Measurements from ENCODE around the gene JARID2.

Gene JARID2

DNA sequence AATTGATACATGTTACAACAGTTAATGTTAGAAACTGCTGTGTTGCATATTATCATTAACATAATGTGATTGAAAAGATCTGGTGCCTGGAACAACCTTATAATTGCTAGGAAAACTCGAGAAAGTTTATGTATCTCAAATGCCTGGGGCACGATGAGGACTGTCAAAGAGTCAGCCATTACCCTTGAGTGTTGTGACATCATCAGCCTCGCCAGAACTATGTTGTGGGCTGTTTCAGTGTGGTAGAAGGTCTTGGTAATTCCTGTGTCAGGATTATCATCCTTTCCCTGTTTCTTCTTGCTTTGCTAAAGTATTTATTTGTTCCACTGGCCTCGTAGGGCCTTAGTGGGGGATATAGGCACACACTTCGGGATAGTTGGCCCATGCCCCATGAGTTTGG lies 231.9 kb downstream of the JARID2 start:
- Histone ChIP-seq H3K27me3 (ENCODE audit: control insufficient read depth, insufficient read depth, low read length) (no peaks in the 10 kb centered on the region), H3K4me1 (ENCODE audit: control insufficient read depth, insufficient read depth, low read length) (peaks cover 33% of the 10 kb centered on the region), H3K36me3 (ENCODE audit: insufficient read depth, low read length) (no peaks in the 10 kb centered on the region), H3K4me3 (ENCODE audit: low read length) (no peak overlapping the region), H3K4me2 (ENCODE audit: low read length) (no peak overlapping the region), H3K9ac (ENCODE audit: low read depth, low read length) (no peak overlapping the region), H3K9me3 (replicated peaks; ENCODE audit: low read length) (no peaks in the 10 kb centered on the region)

DNA sequence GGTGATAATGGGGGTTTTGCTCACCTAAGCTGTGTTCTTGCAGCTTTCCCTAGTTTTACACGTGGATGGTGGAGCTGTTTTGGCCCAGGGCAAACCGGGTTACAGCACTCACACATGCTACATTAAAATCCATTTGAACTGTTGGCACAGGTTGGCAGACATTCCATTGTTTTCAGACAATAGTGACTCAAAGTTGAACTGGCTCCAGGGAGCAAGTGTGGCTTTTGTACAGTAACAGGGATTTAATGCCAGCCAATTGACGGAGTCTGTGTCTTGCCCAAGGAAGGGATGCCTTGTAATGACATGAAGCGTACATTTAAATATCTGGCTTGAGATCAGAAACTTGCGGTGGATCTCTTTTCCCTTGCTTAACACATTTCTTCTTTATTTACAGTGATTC lies 233.9 kb downstream of the JARID2 start:
- H3K4me1 ChIP-seq (ENCODE audit: control insufficient read depth, insufficient read depth, low read length): peaks cover 21% of the 10 kb centered on the region
- no peaks in the 10 kb centered on the region for H3K9me3 ChIP-seq (replicated peaks; ENCODE audit: low read length)

DNA sequence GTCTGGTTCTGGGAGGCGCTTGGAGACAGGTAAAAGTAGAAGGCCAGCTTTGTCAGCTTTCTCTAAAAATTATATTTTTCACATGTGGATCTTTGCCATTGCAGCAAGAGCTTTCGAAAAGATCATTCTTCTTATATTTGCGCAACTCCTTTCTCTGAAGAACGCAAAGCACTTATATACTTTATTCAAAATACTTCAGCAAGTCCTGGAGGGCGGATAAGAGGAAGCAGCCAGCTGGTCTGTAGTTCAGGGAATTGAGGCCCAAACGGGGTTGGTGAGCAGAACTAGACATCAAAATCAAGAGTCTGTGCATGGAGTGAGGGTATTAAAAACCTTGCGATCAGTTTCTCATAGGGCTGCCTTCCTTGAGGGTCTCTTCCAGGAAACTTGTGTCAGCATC lies 234.7 kb downstream of the JARID2 start:
- H3K4me1 ChIP-seq (ENCODE audit: control insufficient read depth, insufficient read depth, low read length): peaks cover 20% of the 10 kb centered on the region
- no peak overlapping the region for H3K9ac ChIP-seq (ENCODE audit: low read depth, low read length)

More for the DNA sequence above, 233.9 kb downstream of the JARID2 start:
- Histone ChIP-seq H3K27me3 (ENCODE audit: control insufficient read depth, insufficient read depth, low read length) (no peaks in the 10 kb centered on the region), H3K4me3 (ENCODE audit: low read length) (no peak overlapping the region), H3K9ac (ENCODE audit: low read depth, low read length) (no peak overlapping the region), H3K4me2 (ENCODE audit: low read length) (no peak overlapping the region), H3K36me3 (ENCODE audit: insufficient read depth, low read length) (no peaks in the 10 kb centered on the region)

DNA sequence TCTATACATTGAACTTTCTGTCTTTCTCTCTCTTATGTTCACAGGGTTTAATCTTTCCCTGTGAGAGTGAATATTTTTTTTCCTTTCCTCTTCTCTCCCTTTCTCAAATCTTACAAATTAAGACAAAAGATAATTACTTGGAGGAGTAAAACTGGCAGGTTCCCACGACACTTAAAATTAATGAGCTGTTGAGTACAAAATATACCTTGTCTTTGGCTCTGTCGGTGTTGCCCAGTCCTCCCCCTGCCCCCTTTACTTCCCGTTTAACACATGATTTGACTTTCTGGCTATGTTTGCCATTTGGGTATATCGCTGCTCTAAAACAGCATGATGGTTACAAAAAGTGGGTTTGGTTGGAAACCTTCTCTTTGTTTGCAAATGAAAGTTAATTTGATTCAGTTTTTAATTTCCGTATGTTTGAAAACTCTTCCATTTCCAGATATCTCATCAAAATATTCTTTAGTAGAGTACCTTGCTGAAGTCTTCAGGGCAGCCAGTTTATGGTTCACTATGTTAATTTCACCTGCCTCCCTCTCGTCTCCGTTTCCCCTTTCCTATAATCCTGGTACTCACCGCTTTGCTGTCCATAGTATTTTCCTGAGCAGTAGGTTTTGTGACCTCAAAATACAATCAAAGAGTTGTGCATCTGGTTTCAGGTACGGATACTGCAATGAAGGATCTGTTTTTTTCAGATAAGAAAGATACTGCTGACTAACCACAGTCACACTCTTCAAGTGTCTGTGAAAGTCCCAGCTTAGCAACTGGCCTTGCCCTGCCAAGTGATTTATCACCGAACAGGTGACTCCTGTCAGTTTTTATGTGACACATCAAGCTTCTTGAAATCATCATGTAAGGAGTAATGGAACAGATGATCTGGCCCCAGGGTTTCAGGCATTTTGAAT lies 235.8 kb downstream of the JARID2 start:
- Histone ChIP-seq H3K27me3 (ENCODE audit: control insufficient read depth, insufficient read depth, low read length) (no peaks in the 10 kb centered on the region), H3K36me3 (ENCODE audit: insufficient read depth, low read length) (no peaks in the 10 kb centered on the region), H3K9ac (ENCODE audit: low read depth, low read length) (no peak overlapping the region), H3K4me2 (ENCODE audit: low read length) (no peak overlapping the region), H3K4me3 (ENCODE audit: low read length) (no peak overlapping the region), H3K4me1 (ENCODE audit: control insufficient read depth, insufficient read depth, low read length) (peaks cover 20% of the 10 kb centered on the region), H3K9me3 (replicated peaks; ENCODE audit: low read length) (no peaks in the 10 kb centered on the region)

More for the DNA sequence above, 234.7 kb downstream of the JARID2 start:
- H3K27me3 ChIP-seq (ENCODE audit: control insufficient read depth, insufficient read depth, low read length): no peaks in the 10 kb centered on the region
- no peak overlapping the region for H3K4me2 ChIP-seq (ENCODE audit: low read length)
- no peaks in the 10 kb centered on the region for H3K9me3 ChIP-seq (replicated peaks; ENCODE audit: low read length)
- H3K4me3 ChIP-seq (ENCODE audit: low read length): no peak overlapping the region
- H3K36me3 ChIP-seq (ENCODE audit: insufficient read depth, low read length): no peaks in the 10 kb centered on the region

DNA sequence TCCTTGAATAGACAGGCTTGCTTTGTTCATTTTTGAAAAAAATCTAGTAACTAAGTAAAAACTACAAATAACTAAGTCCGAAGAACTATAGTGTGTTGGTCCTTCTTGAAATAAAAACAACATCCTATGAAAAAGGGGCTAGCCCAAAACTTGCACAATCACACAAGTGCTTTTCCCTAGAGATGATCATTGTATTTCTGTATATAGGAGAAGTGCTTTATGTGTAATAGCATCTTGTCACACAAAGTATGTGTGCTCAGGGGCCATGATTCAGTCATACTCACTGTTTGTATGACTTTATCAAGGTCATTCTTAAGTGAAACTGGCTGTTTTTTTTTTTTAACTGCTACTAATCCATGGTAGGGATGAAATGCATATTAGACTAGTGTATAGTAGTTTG lies 237.2 kb downstream of the JARID2 start:
- peaks cover 11% of the 10 kb centered on the region for H3K4me1 ChIP-seq (ENCODE audit: control insufficient read depth, insufficient read depth, low read length)
- no peaks in the 10 kb centered on the region for H3K27me3 ChIP-seq (ENCODE audit: control insufficient read depth, insufficient read depth, low read length)
- H3K36me3 ChIP-seq (ENCODE audit: insufficient read depth, low read length): peaks cover 3% of the 10 kb centered on the region
- H3K9ac ChIP-seq (ENCODE audit: low read depth, low read length): no peak overlapping the region
- H3K4me2 ChIP-seq (ENCODE audit: low read length): no peak overlapping the region
- no peak overlapping the region for H3K4me3 ChIP-seq (ENCODE audit: low read length)
- H3K9me3 ChIP-seq (replicated peaks; ENCODE audit: low read length): no peaks in the 10 kb centered on the region

DNA sequence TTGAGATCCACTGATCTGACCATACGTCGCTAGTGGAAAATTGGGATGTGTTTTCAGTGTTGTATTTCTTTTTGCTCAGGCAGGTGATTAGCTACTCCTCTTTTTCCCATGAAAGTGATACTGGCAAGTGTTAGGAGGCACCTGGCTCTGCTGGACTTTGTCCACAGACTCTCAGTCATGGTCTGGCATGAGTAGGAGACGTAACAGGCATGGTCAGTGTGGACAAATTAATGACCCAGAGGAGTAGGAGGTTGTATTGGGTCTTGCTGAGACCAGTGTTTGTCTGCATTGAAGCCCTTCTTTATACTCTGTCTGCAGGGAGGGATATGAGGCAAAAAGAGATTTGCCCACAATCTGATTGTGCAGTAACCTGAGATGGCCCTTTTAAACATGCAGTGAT lies 238.3 kb downstream of the JARID2 start:
- Histone ChIP-seq H3K4me2 (ENCODE audit: low read length) (no peak overlapping the region), H3K9ac (ENCODE audit: low read depth, low read length) (no peak overlapping the region), H3K4me1 (ENCODE audit: control insufficient read depth, insufficient read depth, low read length) (peaks cover 11% of the 10 kb centered on the region), H3K36me3 (ENCODE audit: insufficient read depth, low read length) (peaks cover 14% of the 10 kb centered on the region), H3K27me3 (ENCODE audit: control insufficient read depth, insufficient read depth, low read length) (no peaks in the 10 kb centered on the region), H3K9me3 (replicated peaks; ENCODE audit: low read length) (no peaks in the 10 kb centered on the region), H3K4me3 (ENCODE audit: low read length) (no peak overlapping the region)

DNA sequence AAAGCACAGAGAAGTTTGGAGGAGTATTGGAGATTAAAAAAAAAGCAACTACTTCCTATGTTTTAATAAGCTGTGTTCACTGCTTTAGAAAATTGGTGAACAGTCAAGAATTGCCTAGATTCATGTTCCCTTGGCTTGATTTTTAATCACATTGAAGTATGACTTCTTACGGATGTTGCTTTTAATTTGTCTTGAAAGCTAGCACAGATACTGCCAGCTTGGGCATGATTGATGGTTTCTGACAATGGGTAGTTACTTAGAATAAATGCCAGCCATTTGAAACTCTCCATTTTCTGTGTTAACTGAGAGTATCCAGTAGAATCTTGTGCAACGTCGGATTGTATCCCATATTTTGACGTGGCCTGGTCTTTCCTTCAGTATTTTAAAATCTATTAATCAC lies 239.0 kb downstream of the JARID2 start:
- Histone ChIP-seq H3K9ac (ENCODE audit: low read depth, low read length) (no peak overlapping the region), H3K36me3 (ENCODE audit: insufficient read depth, low read length) (peaks cover 18% of the 10 kb centered on the region), H3K9me3 (replicated peaks; ENCODE audit: low read length) (no peaks in the 10 kb centered on the region), H3K4me3 (ENCODE audit: low read length) (no peak overlapping the region), H3K27me3 (ENCODE audit: control insufficient read depth, insufficient read depth, low read length) (no peaks in the 10 kb centered on the region), H3K4me2 (ENCODE audit: low read length) (no peak overlapping the region), H3K4me1 (ENCODE audit: control insufficient read depth, insufficient read depth, low read length) (peaks cover 6% of the 10 kb centered on the region)

DNA sequence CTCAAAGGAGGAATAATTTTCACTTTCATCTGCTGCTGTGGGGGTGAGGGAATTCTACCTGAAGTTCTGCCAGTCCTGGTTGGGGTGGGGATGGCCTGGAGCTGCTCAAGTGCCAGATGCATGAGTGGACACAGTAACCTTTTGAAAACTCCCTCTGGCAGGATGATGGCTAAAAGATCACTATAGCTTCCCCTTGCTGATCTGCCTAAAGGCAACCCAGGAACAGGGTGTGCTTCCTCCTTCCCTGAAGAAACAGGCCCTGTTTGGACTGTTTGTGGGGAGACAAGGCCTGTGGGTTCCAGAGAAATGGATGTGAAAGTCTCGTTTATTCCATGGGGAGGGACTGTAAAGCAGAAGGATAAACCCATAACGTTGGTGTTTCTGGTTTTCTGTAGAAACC lies 240.1 kb downstream of the JARID2 start:
- H3K27me3 ChIP-seq (ENCODE audit: control insufficient read depth, insufficient read depth, low read length): no peaks in the 10 kb centered on the region
- H3K4me2 ChIP-seq (ENCODE audit: low read length): no peak overlapping the region
- H3K4me3 ChIP-seq (ENCODE audit: low read length): no peak overlapping the region
- peaks cover 18% of the 10 kb centered on the region for H3K36me3 ChIP-seq (ENCODE audit: insufficient read depth, low read length)
- H3K9me3 ChIP-seq (replicated peaks; ENCODE audit: low read length): no peaks in the 10 kb centered on the region
- no peak overlapping the region for H3K9ac ChIP-seq (ENCODE audit: low read depth, low read length)
- H3K4me1 ChIP-seq (ENCODE audit: control insufficient read depth, insufficient read depth, low read length): no peaks in the 10 kb centered on the region

DNA sequence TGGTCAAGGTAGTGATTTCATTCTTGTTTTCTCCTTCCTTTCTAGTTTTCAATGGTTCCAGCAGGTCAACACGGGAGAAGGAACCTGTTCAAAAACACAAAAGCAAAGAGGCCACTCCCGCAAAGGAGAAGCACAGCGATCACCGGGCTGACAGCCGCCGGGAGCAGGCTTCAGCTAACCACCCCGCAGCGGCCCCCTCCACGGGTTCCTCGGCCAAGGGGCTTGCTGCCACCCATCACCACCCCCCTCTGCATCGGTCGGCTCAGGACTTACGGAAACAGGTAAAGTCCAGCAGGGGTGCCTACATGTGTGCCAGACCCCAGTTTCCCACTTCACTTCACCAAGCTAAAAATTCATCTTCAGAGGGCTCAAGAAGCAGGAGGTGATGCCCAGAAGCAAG lies 241.4 kb downstream of the JARID2 start:
- no peak overlapping the region for H3K9ac ChIP-seq (ENCODE audit: low read depth, low read length)
- no peak overlapping the region for H3K4me2 ChIP-seq (ENCODE audit: low read length)
- no peak overlapping the region for H3K4me3 ChIP-seq (ENCODE audit: low read length)

DNA sequence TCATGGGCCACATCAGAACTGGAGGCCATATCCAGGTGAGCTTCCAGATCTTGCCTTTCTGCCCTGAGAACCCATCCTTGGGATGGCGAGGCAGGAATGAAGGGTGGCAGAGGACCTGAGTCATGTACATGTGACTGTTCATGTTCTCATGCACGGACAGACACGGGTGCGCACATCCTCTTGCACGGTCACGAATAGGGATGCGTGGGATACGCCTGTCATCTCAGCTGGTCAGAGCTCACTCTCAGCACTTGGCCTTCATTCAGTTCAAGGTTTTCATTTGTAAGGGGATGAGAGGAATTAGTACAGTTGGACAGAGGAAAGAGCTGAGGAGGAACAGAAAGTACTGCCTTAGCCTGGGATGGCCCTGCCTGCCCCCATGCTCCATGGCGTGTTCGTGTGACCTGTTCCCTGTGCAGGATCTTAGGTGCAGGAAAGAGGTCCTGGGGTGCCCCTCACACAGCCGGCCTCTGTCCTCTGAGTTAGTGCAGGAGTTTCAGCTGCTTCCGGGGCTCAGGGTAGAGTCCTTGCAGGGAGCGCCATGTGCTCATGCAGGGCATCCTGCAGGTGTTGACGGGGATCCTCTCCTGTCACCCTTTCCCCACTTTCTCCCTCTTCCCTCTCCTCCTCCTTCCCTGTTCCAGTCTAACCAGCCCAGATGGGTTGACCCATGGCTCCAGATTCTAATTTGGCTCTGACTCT lies 243.5 kb downstream of the JARID2 start:
- no peaks in the 10 kb centered on the region for H3K27me3 ChIP-seq (ENCODE audit: control insufficient read depth, insufficient read depth, low read length)
- H3K9ac ChIP-seq (ENCODE audit: low read depth, low read length): no peak overlapping the region
- H3K4me1 ChIP-seq (ENCODE audit: control insufficient read depth, insufficient read depth, low read length): peaks cover 10% of the 10 kb centered on the region

More for the DNA sequence above, 241.4 kb downstream of the JARID2 start:
- Histone ChIP-seq H3K27me3 (ENCODE audit: control insufficient read depth, insufficient read depth, low read length) (no peaks in the 10 kb centered on the region), H3K9me3 (replicated peaks; ENCODE audit: low read length) (no peaks in the 10 kb centered on the region), H3K4me1 (ENCODE audit: control insufficient read depth, insufficient read depth, low read length) (peaks cover 3% of the 10 kb centered on the region), H3K36me3 (ENCODE audit: insufficient read depth, low read length) (peaks cover 18% of the 10 kb centered on the region)

DNA sequence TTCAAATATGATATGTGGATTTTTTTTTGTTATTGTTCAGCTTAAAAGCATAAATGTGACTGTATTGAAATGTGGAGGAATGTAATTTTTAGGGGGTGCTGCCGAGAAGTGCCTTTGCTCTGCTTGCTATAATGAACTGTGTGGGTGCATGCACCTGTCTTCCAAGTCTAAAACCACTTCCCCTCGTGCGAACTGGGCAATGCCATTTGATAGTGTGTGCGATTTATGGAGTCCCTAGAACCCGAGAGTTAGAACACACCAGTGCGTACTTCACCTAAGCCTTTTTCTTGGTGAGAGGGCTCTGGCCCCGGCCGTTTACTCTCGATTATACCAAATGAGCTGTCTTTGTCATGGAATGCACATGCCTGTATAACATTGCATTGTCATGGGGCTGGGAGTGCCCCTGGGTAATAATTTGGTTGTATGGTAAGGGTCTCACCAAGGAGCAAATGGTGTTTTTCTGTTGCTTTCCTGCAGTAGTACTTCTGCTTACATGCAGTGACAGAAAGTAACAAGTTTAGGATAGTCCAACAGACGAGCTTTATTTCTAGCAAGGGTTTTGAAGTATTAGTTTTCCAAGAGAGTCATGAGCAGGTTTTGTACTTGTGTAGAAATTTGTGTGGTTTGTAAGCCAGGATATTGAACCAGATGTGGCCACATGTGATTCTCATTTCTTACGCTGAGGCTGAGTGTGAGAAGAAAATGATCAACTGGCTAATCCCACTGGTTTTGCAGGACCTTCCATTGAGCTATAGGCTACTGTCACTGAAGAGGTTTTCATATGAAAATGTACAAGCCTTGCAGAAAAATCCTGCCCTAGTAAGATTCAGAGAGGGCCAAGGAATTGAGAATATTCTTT lies 244.6 kb downstream of the JARID2 start:
- Histone ChIP-seq H3K27me3 (ENCODE audit: control insufficient read depth, insufficient read depth, low read length) (no peaks in the 10 kb centered on the region), H3K36me3 (ENCODE audit: insufficient read depth, low read length) (peaks cover 18% of the 10 kb centered on the region), H3K9me3 (replicated peaks; ENCODE audit: low read length) (no peaks in the 10 kb centered on the region), H3K4me2 (ENCODE audit: low read length) (no peak overlapping the region), H3K9ac (ENCODE audit: low read depth, low read length) (no peak overlapping the region), H3K4me1 (ENCODE audit: control insufficient read depth, insufficient read depth, low read length) (peaks cover 16% of the 10 kb centered on the region), H3K4me3 (ENCODE audit: low read length) (no peak overlapping the region)

More for the DNA sequence above, 243.5 kb downstream of the JARID2 start:
- Histone ChIP-seq H3K9me3 (replicated peaks; ENCODE audit: low read length) (no peaks in the 10 kb centered on the region), H3K36me3 (ENCODE audit: insufficient read depth, low read length) (peaks cover 18% of the 10 kb centered on the region), H3K4me3 (ENCODE audit: low read length) (no peak overlapping the region), H3K4me2 (ENCODE audit: low read length) (no peak overlapping the region)

Data from skeletal muscle satellite cell (primary cell).